HepG2 (cell line): Measurements from ENCODE around the gene ACVR1C. TPM values are rescaled to one million over a fixed set of nuclear protein-coding genes. Genes with fewer than 3 reads are reported as not detected.
A peak's percentile ranks its signal among the peaks of the same experiment; 100 is the strongest.

Experiments used
- ATAC-seq: fragments of 200-7000 bp; cut with Tn5 transposase; 3 replicates; pipeline ENCODE4 v1.9.1; 2020; ENCODE audit warnings: mild to moderate bottlenecking, moderate library complexity
- BruUV-seq: library from RNA; stranded (reverse); fragments of 400-500 nt; replicated peaks from 2 replicates; lab custom pipeline; 2021; lab: Mats Ljungman, UMichigan
- CTCF ChIA-PET: fragments of 300-600 bp; formaldehyde crosslinking; extraction: SDS; loops from one replicate; lab custom pipeline; 2021; ENCODE audit warnings: low total read pairs, inconsistent platforms, low intra/inter-chr PET ratio; lab: Yijun Ruan, JAX
- POLR2A ChIA-PET: fragments of 350-600 bp; sonication (Branson Sonifier 250); formaldehyde crosslinking; loops from one replicate; lab custom pipeline; 2020; ENCODE audit warnings: antibody characterized with exemption, inconsistent platforms; lab: Yijun Ruan, JAX
- DNase-seq: peaks from one replicate; pipeline ENCODE4 v3.0.0-alpha.2; 2015; ENCODE audit warnings: low spot score
- FAIRE-seq: peaks from 3 replicates; lab custom pipeline; 2011; peaks lifted over from hg19 to GRCh38; lab: Jason Lieb, UNC
- H2AFZ ChIP-seq: one replicate; pipeline ENCODE4 v1.6.1; 2011; ENCODE audit warnings: low read length, inconsistent platforms
- H3K27ac ChIP-seq: fragments of 300-600 bp; 3 replicates; pipeline ENCODE4 v1.8.0; 2011; ENCODE audit warnings: mixed run types, mild to moderate bottlenecking, mixed read lengths, low read length, inconsistent platforms; ENCODE audit not compliant: insufficient read depth; ENCODE audit errors: extremely low read length
- H3K27me3 ChIP-seq, 2 experiments: fragments of 200-600 bp in 1 of 2; 2 replicates in 1 of 2; 3 replicates in 1 of 2; pipeline versions ENCODE4 v1.6.0 to v1.8.0; 2011; ENCODE audit warnings: low read length in 2 of 2, mild to moderate bottlenecking in 2 of 2, moderate library complexity in 2 of 2, inconsistent platforms in 1 of 2; ENCODE audit not compliant: insufficient read depth in 2 of 2, control insufficient read depth in 1 of 2
- H3K36me3 ChIP-seq, 2 experiments: fragments of 200-600 bp in 1 of 2; replicated peaks in 1 of 2; 2 replicates in 1 of 2; 3 replicates in 1 of 2; pipeline versions ENCODE4 v1.5.1 to v1.8.0; 2011; ENCODE audit warnings: low read length in 2 of 2, inconsistent platforms in 1 of 2; ENCODE audit not compliant: insufficient read depth in 2 of 2, control insufficient read depth in 1 of 2
- H3K4me1 ChIP-seq: 2 replicates; pipeline ENCODE4 v1.5.1; 2012; ENCODE audit warnings: low read length, inconsistent platforms; ENCODE audit not compliant: insufficient read depth
- H3K4me2 ChIP-seq: 2 replicates; pipeline ENCODE4 v1.6.0; 2011; ENCODE audit warnings: low read depth, low read length, inconsistent platforms
- H3K4me3 ChIP-seq, 3 experiments: fragments of 200-600 bp in 1 of 3; sonication (generic), shearing (Covaris generic) in 1 of 3; replicated peaks in 1 of 3; 2 replicates each; pipeline ENCODE4 v1.5.1; 2011 to 2016; ENCODE audit warnings: low read length in 3 of 3, inconsistent platforms in 2 of 3, low read depth in 2 of 3, mild to moderate bottlenecking in 2 of 3, control low read depth in 1 of 3, mixed read lengths in 1 of 3; ENCODE audit not compliant: insufficient read depth in 1 of 3
- H3K79me2 ChIP-seq: one replicate; pipeline ENCODE4 v1.6.1; 2011; ENCODE audit warnings: low read length, inconsistent platforms; ENCODE audit not compliant: insufficient read depth
- H3K9ac ChIP-seq: 2 replicates; pipeline ENCODE4 v1.6.0; 2011; ENCODE audit warnings: mild to moderate bottlenecking, low read depth, low read length, inconsistent platforms; ENCODE audit not compliant: insufficient read depth
- H3K9me3 ChIP-seq: 2 replicates; pipeline ENCODE4 v1.5.1; 2012; ENCODE audit warnings: mild to moderate bottlenecking, low read length
- H4K20me1 ChIP-seq: 2 replicates; pipeline ENCODE4 v1.6.0; 2011; ENCODE audit warnings: inconsistent platforms, mild to moderate bottlenecking, low read length, moderate library complexity; ENCODE audit not compliant: insufficient read depth
- BRCA1 ChIP-seq: sonication (generic); formaldehyde crosslinking; IDR thresholded peaks from 2 replicates; pipeline ENCODE4 v1.4.0; 2020; ENCODE audit warnings: missing genetic modification reagents
- MAFK ChIP-seq, 2 experiments: IDR thresholded peaks in 1 of 2; conservative IDR thresholded peaks in 1 of 2; 2 replicates each; pipeline ENCODE4 v1.6.1; 2011; ENCODE audit warnings: improper control_type of control experiment in 2 of 2, low read length in 2 of 2
- NFE2L2 ChIP-seq: fragments of 150-350 bp; IDR thresholded peaks from 2 replicates; pipeline ENCODE4 v1.6.1; 2014; ENCODE audit warnings: low read length
- ZFP90 ChIP-seq: sonication (generic); formaldehyde crosslinking; IDR thresholded peaks from 2 replicates; pipeline ENCODE4 v1.8.0; 2022; ENCODE audit warnings: missing genetic modification reagents, mild to moderate bottlenecking, inconsistent platforms, borderline replicate concordance
- ZNF263 ChIP-seq: sonication (generic); formaldehyde crosslinking; IDR thresholded peaks from 2 replicates; pipeline ENCODE4 v1.4.0; 2020; ENCODE audit warnings: missing genetic modification reagents
- ZNF501 ChIP-seq: sonication (generic); formaldehyde crosslinking; IDR thresholded peaks from 2 replicates; pipeline ENCODE4 v1.5.1; 2020; ENCODE audit warnings: mild to moderate bottlenecking, moderate library complexity, missing genetic modification reagents
- WGBS: methylation state at CpG from one replicate; pipeline ENCODE4 v1.1.6; 2017; ENCODE audit warnings: low lambda C conversion rate; 5-methylcytosine and 5-hydroxymethylcytosine counted together
- in situ Hi-C: cut with HindIII; loops from 2 replicates; pipeline ENCODE4 v1.10.0; 2017; ENCODE audit warnings: low pct_unique_long_range_greater_than_20kb; ENCODE audit not compliant: extremely low pct_ligation_motif_present
- intact Hi-C: fragments of 100-400 bp; cut with micrococcal nuclease; formaldehyde crosslinking; loops from one replicate; pipeline ENCODE4 v1.10.0; 2022; ENCODE audit not compliant: unreplicated experiment
- polyA plus RNA-seq, 8 experiments: library from polyadenylated mRNA; depleted of rRNA in 3 of 8; stranded (reverse) in 7 of 8; unstranded in 1 of 8; fragments of >200 nt; fragmentation: Illumina TruSeq in 4 of 8; extraction: Trizol in 4 of 8; gene quantifications; 2 replicates each; pipeline versions ENCODE4 v1.2.1 to v1.2.3, GENCODE V29; 2011 to 2016; ENCODE audit warnings: low read depth in 4 of 8, missing spikeins in 1 of 8, mixed read lengths in 1 of 8; ENCODE audit not compliant: insufficient read depth in 1 of 8
- total RNA-seq, 5 experiments: library from RNA; depleted of rRNA; stranded (reverse); fragments of >200 nt; fragmentation: Illumina TruSeq; extraction: Trizol; gene quantifications; 2 replicates each; pipeline ENCODE4 v1.2.3, GENCODE V29; 2016; ENCODE audit warnings: low read depth in 1 of 5
- TF ChIP-seq, protein P1 (sequence below): sonication (generic); formaldehyde crosslinking; IDR thresholded peaks from 2 replicates; pipeline ENCODE4 v1.4.0; 2020; ENCODE audit warnings: mild to moderate bottlenecking, missing genetic modification reagents, borderline replicate concordance

ACVR1C gene
- total and polyA plus RNA-seq, 2 of the 13 experiments (the other 11 are each of a cell fraction or from before 2014, with no cell fraction given): 0.05 to 1.0 TPM

GRCh38 chr2:157480182-157480961 lies 148.3 kb downstream of the ACVR1C start:
- POLR2A ChIA-PET: no interaction called here
- Histone ChIP-seq H3K79me2 (no peaks in the 10 kb centered on the region), H3K9ac (no peak overlapping the region), H3K4me3 (no peak overlapping the region), H3K36me3 (no peaks in the 10 kb centered on the region), H3K27me3 (no peaks in the 10 kb centered on the region), H3K4me2 (no peak overlapping the region), H4K20me1 (no peaks in the 10 kb centered on the region), H3K27ac (no peak overlapping the region), H3K9me3 (no peaks in the 10 kb centered on the region), H2AFZ (no peak overlapping the region), H3K4me1 (no peaks in the 10 kb centered on the region)
- intact Hi-C loops: no loop called here
- in situ Hi-C loops: loop anchor here (25.0 kb wide), 1 partner anchor 282 kb away; no protein-coding TSS in a partner anchor
- no TSS peak for BruUV-seq
- TF ChIP-seq, protein P1, sequence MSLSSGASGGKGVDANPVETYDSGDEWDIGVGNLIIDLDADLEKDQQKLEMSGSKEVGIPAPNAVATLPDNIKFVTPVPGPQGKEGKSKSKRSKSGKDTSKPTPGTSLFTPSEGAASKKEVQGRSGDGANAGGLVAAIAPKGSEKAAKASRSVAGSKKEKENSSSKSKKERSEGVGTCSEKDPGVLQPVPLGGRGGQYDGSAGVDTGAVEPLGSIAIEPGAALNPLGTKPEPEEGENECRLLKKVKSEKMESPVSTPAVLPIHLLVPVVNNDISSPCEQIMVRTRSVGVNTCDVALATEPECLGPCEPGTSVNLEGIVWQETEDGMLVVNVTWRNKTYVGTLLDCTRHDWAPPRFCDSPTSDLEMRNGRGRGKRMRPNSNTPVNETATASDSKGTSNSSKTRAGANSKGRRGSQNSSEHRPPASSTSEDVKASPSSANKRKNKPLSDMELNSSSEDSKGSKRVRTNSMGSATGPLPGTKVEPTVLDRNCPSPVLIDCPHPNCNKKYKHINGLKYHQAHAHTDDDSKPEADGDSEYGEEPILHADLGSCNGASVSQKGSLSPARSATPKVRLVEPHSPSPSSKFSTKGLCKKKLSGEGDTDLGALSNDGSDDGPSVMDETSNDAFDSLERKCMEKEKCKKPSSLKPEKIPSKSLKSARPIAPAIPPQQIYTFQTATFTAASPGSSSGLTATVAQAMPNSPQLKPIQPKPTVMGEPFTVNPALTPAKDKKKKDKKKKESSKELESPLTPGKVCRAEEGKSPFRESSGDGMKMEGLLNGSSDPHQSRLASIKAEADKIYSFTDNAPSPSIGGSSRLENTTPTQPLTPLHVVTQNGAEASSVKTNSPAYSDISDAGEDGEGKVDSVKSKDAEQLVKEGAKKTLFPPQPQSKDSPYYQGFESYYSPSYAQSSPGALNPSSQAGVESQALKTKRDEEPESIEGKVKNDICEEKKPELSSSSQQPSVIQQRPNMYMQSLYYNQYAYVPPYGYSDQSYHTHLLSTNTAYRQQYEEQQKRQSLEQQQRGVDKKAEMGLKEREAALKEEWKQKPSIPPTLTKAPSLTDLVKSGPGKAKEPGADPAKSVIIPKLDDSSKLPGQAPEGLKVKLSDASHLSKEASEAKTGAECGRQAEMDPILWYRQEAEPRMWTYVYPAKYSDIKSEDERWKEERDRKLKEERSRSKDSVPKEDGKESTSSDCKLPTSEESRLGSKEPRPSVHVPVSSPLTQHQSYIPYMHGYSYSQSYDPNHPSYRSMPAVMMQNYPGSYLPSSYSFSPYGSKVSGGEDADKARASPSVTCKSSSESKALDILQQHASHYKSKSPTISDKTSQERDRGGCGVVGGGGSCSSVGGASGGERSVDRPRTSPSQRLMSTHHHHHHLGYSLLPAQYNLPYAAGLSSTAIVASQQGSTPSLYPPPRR (CRISPR knock-in tag): no peak
- TF ChIP-seq NFE2L2 (peak; percentile 91), ZNF501 (CRISPR knock-in tag) (0 out of 2 replicates have a peak, but pooled peaks have one; percentile 25), MAFK (conservative IDR thresholded peaks at IDR 0.05 in 1 of 2, IDR thresholded peaks at IDR 0.05 in 1 of 2; ENCODE audit: low read length in 2 of 2) (peak; percentile 46 to 49; a peak in 2 of 4 replicates), ZNF263 (CRISPR knock-in tag) (peak; percentile 23; the same call in 1 of the 2 replicates), ZFP90 (0 out of 2 replicates have a peak, but pooled peaks have one; percentile 33), BRCA1 (no peak)
- ATAC-seq (peak; percentile 77), FAIRE-seq (no peak), DNase-seq (no peak)
- CTCF ChIA-PET: no interaction called here
- 27% methylated on average over 2 of the region's 3 CpGs for WGBS
